NCI-H146 (cell line): ENCODE results near the gene ARL8A.
"Not testable (repeated sequence)": the region's sequence is repeated elsewhere in the genome, so short reads cannot be mapped to it uniquely, and the experiment has no call there.

Experiments used
- DNase-seq: peaks from one replicate; lab custom pipeline; 2025; lab: John Stamatoyannopoulos, UW

ARL8A gene

GRCh38 chr1:202173993-202174392 lies 29.5 kb upstream of the ARL8A start:
- DNase-seq: no peak

- DNase-seq: no peak
These were observed 27.4 kb upstream of the ARL8A start for GRCh38 chr1:202172015-202172355.

GRCh38 chr1:202171292-202172014 lies 26.9 kb upstream of the ARL8A start:
- no peak for DNase-seq

GRCh38 chr1:202170726-202171125 lies 26.2 kb upstream of the ARL8A start:
- peak; percentile 41 for DNase-seq

GRCh38 chr1:202168861-202169260 lies 24.3 kb upstream of the ARL8A start:
- DNase-seq: no peak

- DNase-seq: no peak
These were observed 23.3 kb upstream of the ARL8A start for GRCh38 chr1:202167708-202168415.

GRCh38 chr1:202167054-202167453 lies 22.5 kb upstream of the ARL8A start:
- not testable (repeated sequence) for DNase-seq

GRCh38 chr1:202165942-202166843 lies 21.7 kb upstream of the ARL8A start:
- DNase-seq: no peak

GRCh38 chr1:202165267-202165941 lies 20.9 kb upstream of the ARL8A start:
- DNase-seq: no peak

- DNase-seq: no peak
These were observed 19.9 kb upstream of the ARL8A start for GRCh38 chr1:202164271-202165037.

- DNase-seq: no peak
These were observed 19.0 kb upstream of the ARL8A start for GRCh38 chr1:202163281-202164270.

GRCh38 chr1:202162418-202163280 lies 18.1 kb upstream of the ARL8A start:
- no peak for DNase-seq

GRCh38 chr1:202162047-202162417 lies 17.5 kb upstream of the ARL8A start:
- no peak for DNase-seq

- DNase-seq: no peak
These were observed 16.9 kb upstream of the ARL8A start for GRCh38 chr1:202161151-202162046.

GRCh38 chr1:202160377-202160940 lies 15.9 kb upstream of the ARL8A start, which contains the start of gene PTPN7:
PTPN7 (minus strand) TSS chr1:202160602; CDS start chr1:202159402, 1,200 bp downstream.
- no peak for DNase-seq

GRCh38 chr1:202159534-202160371 lies 15.2 kb upstream of the ARL8A start:
- no peak for DNase-seq
